Right lung (tissue), 5 donors: Measurements from ENCODE around the gene SYNJ2BP. TPM values are rescaled to one million over a fixed set of nuclear protein-coding genes. Genes with fewer than 3 reads are reported as not detected.

ENCODE experiments used
- DNase-seq, 2 donors: peaks; one replicate each; pipeline ENCODE4 v3.0.0-alpha.2; 2013
- polyA plus RNA-seq, 5 donors: library from polyadenylated mRNA; unstranded; fragments of 120-200 nt; gene quantifications; one replicate each; pipeline versions ENCODE4 v1.2.1 to v1.2.3, GENCODE V29; 2013; ENCODE audit warnings: inconsistent platforms in 1 of 5, low replicate concordance in 1 of 5; ENCODE audit not compliant: insufficient read length in 5 of 5, insufficient read depth in 1 of 5

The SYNJ2BP gene
- polyA plus RNA-seq, 5 donors = 23.6 to 40.4 (median 36.6) TPM

GRCh38 chr14:70394674-70395306 is 22.1 kb downstream of the SYNJ2BP start:
- DNase-seq = no peak

DNA sequence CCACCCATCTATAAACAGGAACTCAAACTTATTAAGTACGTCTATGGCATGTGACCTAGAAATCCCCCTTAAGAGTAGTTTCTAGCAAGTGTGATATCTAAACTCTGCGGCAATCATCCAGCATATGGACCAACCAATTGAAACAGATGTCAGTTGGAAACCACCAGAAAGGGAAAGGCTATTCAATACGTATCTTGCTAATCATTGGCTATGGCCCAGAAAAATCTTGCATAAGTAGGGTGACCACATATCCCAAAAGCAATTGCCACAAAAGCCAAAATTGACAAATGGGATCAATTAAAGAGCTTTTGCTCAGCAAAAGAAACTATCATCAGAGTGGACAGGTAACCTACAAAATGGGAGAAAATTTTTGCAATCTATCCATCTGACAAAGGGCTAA is 24.2 kb downstream of the SYNJ2BP start:
- DNase-seq = no peak

- no peak for DNase-seq
Measured at GRCh38 chr14:70391493-70392391, 25.1 kb downstream of the SYNJ2BP start.

DNA sequence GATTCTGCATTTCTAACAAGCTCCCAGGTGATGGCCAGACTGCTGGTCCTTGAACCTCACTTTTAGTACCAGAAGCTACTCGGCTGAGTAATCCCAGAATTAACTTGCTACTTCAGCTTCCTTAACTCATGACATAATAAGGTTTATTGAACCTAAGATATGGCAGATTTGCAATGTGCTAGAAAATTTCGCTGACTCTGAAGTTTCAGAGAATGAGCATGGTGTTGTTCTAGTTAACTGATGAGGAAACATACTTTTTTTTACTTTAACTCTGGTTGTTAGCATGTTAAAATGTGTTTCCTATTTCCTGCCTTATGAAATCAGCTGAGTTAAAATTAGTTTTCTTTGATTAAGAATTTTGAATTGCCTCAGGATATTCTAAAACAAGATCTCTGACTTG is 34.4 kb downstream of the SYNJ2BP start:
- DNase-seq = no peak

DNA sequence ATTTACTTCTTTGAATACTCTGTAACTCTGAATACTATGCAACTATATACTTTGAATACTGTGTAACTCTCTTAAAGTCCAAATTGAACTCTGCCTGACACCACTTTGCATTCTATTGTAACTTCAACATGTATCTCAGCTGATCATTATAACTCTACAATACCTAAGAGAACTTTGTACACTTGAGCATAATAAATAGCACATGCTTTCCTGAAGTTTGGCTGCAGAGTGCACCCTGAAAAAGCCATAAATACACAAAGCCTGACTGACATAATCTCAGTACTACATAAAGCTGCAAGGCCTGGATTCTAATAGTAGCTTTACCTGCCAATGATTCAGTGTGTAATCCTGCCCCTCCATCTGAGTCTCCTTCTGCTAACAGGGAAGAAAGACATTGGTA is 36.1 kb downstream of the SYNJ2BP start:
- DNase-seq = no peak

- DNase-seq = no peak
Measured at GRCh38 chr14:70378696-70379095, 38.2 kb downstream of the SYNJ2BP start.

Other genes starting within 250 kb of the SYNJ2BP start
- gene SLC8A3, start 228.1 kb downstream of the SYNJ2BP start, polyA plus RNA-seq = 10 to 100 TPM in 1 of 5 donors, 1 to 10 TPM in 4; 4.6 to 23.7 (median 6.5) TPM
- gene COX16, start 57.4 kb downstream of the SYNJ2BP start, polyA plus RNA-seq = 10 to 100 TPM; 56.3 to 82.3 (median 61.5) TPM
- 1 to 10 TPM in 1 of 5 donors, under 1 TPM in 4; 0.50 to 1.0 (median 0.89) TPM for gene ADAM21, start 35.1 kb upstream of the SYNJ2BP start, polyA plus RNA-seq
- under 1 TPM; 0.10 to 0.25 (median 0.16) TPM for gene ADAM20, start 117.9 kb upstream of the SYNJ2BP start, polyA plus RNA-seq
- 10 to 100 TPM; 32.2 to 50.8 (median 44.6) TPM for gene MED6, start 183.6 kb upstream of the SYNJ2BP start, polyA plus RNA-seq
- 10 to 100 TPM in 1 of 5 donors, 1 to 10 TPM in 4; 8.1 to 10.2 (median 9.7) TPM for gene TTC9, start 224.8 kb upstream of the SYNJ2BP start, polyA plus RNA-seq